ENCODE data around the gene MRPS6.

MRPS6 gene

DNA sequence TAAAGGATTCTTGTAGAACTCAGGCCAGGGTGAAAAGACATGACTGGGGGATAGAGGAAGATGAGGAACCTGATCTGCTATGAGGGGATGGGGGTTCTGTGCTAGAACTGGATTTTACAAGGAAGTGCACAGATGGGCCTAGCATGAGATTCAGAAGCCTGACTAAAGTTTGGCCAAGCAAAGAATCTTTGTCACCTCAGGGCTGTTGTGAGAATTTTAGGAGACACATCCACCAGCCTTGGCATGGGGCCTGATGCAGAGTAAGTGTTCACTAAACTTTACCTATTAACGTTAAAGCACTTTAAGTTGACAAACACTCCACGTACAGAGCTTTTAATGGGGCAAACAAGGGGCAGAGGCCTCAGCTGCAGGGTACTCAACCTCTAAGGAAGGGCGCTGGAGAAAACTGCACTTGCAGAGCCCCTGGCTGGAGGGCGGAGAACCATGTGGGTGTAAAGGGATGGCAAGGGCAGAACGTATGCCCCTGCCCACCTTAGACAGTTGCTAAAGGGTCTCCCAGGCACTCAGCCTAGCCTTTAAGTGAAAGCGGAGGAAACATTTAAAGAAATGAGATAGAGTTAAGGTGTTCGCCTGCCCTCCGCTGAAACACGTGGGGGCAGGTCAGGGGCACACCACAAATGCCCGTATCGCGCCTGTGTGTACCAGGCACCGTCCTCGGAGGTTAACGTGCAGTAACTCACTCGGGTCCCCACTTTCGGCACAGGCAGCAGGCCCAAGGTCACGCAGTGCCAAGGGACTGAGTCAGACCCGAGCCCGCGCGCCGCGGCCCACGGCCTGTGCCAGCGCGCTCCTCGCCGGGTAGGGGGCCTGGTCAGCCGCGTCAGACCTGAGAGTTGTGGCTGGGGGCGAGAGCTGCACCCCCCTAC lies 990 bp upstream of the MRPS6 start:
- no peak for DNase-seq

DNA sequence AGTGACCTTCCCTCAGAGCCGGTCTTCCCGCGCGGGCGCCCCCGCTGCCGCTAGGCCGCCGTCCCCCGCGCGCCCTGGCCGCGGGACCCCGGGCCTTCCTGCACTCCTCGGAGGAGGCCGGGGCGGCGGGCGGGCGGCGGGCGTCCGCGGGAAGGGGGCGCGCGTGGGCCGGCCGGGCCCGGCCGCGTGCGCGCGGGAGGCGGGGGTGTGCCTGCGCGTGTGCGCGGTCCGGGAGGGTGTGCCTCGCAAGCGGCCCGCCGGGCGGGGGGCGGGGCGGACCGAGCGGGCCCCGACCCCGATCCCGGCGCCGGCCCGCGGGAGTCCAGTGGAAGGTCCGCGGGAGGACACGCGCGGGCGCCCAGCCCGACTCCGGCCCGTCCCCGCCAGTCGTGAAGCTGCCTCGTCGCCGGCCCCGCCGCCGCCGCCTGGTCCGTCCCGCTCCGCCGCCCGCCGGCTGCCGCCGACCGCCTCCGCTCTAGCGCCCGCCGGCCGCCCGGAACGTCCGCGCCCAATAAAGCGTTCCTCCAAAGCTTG lies 438 bp downstream of the MRPS6 start:
- peak; percentile 58 for DNase-seq

DNA sequence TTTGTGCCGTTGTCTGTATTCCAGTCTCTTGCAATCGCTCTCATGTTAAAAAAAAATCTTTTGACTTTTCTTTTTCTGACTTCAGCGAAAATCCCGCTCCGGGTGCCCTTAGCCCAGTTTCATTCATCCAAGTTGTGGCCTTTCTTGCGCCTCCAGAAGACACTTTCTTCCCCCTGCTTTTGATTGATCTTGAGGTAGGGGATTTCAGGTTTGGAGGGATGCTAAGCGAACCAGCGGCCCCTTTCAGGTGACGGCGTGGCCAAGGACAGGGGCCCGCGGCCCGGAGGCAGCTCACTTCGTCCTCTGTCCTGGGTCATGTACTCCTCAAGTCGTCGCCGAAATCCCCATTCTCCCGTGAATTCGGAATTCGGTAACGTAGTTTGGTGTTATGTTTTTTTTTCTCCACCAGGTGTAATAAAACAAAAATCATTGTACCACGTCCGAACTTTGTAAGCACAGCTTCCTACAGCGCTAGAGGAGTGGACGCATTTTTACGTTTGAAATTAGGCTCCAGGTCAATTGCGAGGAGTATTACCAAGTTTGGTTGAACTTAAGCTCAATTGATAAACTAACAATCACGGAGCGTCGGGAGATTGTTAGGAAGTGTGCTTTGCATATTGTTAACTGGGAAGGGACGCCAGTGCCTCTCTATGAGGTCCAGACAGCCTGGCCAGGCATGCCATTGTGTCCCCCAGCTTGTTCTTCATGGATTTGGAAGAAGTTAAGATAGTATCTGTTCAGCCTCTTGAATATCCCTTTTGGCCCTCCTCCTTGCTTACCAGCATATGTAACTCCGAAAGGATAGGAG lies 1.1 kb downstream of the MRPS6 start:
- DNase-seq: peak; percentile 29

DNA sequence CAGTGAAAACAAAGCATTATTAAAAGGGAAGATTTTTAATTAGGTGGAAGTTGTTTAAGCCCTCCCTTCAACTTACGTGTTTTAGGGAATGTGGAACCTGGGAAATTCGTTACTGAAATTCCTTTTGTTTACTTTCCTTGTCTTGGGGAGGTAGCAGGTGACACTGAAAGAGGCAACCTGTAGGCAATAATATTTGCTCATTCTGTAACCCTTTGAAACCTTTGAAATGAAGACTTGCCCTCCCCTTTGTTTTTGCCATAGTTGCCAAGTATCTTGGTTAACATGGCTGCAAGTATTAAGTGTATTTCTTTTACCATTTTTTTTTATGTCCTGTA lies 1.7 kb downstream of the MRPS6 start:
- DNase-seq: no peak

DNA sequence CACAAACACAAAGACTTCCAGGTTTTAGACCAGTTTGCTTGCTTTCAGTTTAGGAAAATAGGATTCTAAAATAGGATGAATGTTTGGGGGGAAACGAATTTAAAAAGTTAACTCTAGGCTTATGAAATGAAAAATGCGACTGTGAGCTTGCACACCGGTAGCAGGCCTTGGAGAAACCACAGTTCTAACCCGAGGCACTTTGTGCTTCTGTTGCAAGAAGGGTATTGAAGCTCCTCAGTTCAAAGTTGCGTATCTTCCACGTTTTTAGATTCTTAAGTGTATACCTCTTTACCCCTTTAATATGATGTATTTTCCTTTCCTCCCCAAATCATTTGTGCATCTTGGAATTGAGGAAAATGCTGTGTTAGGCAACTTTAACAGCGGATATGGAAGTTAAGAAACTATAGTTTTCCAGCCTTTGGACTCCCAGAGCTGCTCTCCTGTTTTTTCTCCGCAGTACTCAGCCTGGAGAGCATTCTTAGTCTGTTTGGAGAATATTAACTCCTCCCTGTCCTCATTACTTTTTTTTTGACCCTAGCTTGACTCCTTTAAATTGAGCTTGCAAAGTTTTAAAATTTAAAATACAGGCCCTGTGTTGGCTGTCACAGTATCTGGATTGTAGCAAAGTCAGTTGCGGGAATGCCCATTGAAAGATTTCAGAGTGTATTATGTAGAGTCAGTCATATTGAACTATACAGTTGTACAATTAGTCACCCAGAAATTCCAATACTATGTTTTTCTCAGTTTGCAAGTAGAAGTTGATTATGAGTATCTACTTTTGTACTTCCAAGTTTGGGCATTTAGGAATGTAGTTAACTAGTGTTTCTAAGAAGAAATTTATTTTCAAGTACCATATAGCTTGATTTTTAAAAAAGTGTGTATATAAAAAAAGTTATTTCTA lies 2.6 kb downstream of the MRPS6 start:
- no peak for DNase-seq

DNA sequence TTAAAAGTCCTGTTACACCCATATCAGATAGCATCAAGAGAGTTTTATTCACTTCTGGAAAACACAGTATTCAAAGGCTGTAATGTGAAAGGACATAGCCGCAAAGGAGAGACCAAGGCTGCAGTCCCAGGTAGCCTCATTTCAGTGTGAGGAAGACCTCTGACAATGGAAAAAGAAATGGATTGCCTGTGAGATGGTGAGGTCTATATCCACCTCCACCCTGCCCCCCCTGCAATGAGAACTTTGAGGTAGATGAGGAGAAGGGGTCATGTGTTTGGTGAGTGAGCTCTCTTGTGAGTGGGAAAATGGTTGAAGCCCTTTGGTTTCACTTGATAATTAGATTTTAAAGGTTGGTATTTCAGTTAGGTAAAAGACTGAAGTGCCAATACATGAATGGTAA lies 3.5 kb downstream of the MRPS6 start:
- no peak for DNase-seq

DNA sequence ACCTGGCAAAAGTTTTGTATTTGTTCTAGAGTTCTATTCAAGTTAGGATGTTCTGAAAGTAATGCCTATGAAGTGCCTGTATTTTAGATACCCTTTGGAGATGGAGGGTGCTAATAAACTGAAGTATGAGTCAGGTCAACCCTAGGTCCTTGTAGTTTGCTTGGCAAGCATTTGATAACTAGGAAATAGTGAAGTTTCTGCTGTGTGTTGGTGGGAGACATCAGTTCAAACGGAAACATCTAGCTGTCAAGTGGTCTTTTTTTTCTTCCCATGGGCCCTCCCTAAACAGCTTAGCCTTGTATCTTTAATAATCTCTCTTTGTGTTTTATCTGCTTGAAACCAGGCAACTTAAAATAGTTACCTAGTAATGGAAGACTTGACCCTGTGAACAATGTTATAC lies 4.5 kb downstream of the MRPS6 start:
- no peak for DNase-seq

DNA sequence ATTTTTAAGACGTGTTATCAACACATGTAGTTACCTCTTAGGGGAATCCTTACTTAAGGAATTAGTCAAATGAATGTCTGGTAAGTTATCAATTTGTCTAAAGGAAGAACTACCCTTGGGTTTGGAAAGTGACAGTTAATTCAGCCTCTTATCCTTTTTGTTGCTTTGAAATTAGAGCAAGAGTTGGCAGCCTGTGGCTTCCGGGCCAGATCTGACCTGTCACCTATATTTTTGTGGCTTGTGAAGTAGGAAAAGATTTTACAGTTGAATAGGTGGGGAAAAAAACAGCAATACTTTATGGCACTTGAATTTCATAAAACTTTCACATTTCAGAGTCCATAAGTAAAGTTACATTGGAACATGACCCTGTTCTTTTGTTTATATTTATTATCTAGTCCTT lies 5.5 kb downstream of the MRPS6 start:
- no peak for DNase-seq

DNA sequence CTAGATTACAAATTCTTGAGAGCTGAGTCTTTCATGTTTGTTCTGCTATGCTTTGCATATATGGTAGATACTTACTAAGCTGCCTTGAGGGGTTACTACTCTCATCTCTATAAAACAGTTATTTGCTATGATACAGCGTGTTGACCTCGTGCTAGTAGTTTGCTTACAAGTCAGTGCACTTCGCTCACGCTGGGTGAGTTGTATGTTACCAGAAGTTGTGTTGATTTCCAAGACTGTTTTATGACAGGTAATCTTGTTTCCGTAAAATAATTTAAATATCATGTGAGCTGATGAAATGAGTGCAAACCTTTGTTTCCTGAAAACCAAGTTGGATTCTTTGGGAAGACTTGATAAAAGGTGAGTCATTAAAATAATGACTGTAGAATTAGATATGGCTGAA lies 7.3 kb downstream of the MRPS6 start:
- DNase-seq: no peak

DNA sequence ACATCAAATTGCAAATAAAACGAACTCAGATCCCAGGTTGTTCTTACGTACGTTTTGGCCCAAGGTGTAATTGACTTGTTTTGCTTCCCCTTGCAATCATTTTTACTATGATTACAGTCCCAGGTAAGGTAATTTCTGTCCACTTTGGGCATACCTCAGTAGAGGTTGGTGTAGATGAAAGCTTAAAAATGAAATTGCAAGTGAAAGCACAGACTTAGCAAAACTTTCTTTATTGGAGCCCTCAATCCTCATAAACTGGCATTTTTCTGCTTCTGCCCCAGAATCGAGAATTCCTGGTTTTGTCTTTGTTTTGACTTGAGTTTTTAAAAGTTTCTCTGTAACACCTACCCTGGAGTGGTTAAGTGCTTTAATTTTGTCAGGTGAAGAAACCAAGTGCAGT lies 9.4 kb downstream of the MRPS6 start:
- DNase-seq: no peak

DNA sequence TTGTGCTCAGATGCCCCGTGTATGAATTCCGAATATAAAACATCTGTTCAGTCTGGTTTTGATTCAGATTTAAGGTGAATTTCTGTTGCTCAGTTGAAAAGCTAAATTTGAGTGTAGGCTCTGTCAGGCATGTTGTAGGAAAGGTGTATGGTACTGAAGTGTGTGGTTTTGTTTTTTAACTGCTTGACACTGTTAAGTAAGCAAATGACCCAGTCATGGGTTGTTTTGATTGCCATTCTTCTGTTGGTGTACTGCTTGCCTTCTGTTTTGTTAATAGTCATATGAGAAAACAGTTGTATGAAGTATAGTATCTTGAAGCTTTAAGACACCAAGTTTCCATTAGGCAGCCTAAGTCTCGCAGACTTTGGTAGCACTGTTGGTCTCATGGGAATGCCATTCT lies 10.0 kb downstream of the MRPS6 start:
- DNase-seq: no peak

DNA sequence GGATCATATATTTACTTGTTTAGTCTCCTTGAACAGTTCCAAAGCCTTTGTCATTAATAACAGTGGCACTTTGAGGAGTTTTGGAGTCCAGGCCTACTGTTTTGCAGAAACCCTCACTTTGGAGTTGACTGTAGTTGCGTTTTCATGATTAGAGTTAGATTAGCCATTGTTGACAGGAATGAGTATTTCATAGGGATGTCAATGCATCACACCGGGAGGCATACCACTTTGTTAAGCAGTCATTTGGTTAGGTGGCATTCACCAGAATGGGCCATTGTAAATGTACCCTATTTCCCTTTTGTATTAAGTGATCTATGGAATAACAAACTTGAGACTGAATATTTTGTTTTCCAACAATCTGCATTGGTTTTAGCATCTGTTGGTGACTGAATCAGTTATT lies 11.8 kb downstream of the MRPS6 start:
- DNase-seq: no peak

DNA sequence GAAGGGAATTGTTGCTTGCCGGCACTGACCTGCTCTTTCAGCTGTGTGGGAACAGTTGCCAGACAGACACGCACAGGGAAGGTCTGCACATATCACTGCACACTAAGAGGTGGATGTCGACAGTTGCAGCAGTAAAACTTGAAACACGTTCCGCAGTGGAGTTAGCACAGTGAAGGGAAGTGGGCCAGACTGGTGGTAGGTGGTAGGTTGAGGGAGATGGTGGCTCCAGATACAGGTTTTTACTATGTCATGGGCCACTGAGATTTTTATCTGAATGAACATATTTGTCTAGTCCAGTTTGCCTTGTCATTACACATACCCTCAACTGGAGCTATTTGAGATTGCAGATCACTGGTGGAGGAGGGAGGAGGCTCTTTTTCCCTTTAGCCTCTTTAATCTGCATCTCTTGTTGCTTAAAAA lies 13.5 kb downstream of the MRPS6 start:
- no peak for DNase-seq

DNA sequence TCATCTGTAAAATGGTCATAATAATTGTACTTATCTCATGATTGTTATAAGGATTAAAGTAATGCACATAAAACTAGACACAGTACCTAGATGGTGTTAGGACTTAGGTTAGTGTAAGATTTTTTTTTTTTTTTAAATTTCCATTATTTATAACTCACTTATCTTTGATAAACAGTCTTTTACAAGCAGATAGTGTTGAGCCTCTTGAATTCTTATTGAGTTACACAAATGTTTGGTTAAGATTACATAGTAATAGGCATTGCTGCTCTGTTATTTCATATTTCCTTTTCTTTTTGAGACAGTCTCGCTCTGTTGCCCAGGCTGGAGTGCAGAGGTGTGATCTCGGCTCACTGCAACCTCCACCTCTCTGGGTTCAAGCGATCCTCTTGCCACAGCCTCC lies 15.4 kb downstream of the MRPS6 start:
- no peak for DNase-seq

DNA sequence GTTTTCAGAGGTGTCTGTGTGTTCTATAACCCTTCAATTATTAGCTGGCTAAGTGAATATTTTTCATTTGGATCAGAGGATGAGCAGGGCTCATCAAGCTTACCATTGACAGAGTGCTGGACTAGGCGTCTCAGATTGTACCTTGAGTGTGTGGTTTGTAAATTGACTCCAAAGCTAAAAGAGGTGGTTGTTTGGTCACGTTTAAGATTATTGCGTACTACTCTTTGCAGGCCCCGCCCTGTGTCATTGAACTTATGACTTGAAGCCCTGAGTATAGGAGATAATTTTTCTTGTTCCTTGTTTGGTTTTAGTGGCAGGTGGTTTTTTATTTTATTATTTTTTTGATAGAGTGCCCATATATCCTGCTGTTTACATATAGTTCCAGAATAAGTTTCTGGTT lies 17.7 kb downstream of the MRPS6 start:
- DNase-seq: no peak

DNA sequence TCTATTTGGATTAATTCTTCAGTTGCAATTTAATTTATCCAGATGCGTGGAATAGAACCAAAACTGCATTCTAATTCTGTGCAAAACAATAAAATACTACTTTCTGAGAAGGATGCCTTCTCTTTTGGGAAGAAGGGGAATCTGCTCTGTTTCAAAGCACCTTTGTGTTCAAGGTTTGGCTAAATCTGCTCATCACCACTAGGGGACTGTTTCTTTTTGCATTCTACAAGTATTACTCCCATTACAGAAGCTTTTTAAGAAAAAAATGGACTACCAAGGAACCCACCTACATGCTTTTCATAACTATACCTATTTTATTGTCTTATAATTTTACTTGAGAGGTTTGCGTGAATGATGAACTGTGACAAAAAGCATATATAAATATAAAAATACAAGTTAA lies 18.2 kb downstream of the MRPS6 start:
- no peak for DNase-seq

DNA sequence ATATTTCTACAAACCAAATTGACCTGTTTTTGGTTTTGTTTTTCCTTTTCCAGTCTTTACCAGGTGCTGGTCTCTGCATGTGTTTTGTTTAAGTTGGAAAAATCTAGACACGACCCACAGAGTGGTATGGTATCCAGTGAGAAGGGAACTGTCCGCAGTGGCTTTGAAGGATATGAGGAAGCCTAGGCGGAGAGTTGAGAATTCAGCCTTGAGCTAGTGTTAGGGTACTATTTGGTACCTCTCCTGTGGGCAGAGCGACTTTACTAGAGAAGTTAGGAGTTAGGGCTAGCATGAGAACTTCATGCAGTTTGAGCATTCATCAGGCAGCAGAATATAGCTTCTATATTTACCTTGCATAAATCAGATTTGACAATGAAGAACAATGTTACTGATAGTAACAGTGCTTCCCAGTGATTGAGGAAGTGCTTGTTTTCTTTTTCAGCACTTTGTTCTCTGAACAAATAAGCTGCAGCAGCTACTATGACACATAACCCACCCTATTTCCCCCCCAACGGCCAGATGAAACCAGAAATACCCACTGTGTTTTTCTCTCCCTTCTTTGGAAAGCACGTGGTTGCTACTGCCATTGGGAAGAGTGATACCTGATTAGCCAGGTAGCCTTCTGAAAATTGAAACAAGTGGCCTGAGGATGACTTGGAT lies 19.0 kb downstream of the MRPS6 start:
- DNase-seq: no peak

DNA sequence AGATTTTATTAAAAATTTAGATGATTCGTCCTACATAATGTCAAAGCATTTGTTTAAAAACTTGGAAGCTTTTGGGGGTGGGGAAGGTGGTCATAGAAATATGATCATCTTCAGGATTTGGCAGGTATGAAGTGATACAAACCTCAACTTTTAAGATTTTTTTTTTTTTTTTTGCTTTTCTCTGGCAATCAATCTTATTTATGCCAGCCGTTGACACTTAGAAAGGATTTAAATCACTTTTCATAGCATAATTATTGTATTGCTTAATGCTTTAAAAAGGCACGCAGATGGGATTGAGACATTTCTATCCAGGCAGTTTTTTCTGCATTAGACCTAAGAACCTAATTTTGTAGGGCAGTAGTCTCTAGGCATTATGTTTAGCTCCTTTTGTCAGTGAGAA lies 19.7 kb downstream of the MRPS6 start:
- no peak for DNase-seq

DNA sequence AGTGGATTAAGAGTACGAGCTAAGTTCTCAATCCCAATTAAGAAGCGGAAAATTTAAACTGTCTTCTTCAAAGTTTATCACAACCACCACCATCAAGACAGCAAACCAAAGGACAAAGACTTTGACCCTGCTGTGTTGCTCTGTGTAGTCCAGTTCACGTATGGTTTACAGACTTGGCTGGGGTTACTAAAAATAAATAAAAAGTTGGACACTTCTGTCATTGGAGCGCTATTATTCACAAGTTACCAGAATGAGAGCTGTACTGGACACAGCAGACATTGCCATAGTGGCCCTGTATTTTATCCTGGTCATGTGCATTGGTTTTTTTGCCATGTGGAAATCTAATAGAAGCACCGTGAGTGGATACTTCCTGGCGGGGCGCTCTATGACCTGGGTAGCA lies 21.6 kb downstream of the MRPS6 start:
- no peak for DNase-seq

DNA sequence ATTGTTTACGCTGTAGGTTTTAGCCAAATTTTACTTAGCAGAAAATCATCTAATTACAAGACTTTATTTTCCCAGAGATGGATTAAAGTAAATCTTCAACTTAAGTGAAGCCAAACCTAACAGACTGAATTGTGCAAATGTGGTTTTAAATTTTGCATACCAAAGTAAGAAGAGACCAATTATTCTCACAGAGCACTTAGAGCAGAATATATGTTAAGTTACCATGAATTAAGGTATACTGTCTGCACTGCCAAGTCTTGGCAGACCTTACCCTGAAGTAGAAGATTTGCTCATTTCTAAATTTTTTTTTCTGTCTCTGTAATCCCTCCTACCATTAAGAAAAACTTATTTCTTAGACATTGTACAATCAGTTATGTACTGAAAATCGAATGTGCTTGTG lies 24.1 kb downstream of the MRPS6 start:
- no peak for DNase-seq

DNA sequence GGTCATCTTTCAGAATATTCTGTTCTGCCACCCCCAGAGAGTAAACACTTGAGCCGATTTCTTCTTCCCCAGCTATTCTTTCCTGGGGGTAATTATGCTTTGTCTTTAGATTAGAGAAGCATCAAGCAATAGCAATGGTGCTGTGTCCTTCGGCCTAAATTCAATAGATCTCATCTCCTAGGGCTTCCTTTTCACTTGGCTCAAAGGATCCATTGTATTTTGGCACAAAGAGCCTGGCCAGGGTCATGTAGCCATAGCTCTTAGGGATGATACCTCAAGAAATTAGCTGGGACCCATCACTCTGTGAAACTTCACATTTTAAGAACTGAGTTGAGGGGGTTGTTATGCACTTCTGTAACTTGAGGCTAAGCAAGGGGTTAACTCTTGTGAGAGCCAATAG lies 27.0 kb downstream of the MRPS6 start:
- no peak for DNase-seq

DNA sequence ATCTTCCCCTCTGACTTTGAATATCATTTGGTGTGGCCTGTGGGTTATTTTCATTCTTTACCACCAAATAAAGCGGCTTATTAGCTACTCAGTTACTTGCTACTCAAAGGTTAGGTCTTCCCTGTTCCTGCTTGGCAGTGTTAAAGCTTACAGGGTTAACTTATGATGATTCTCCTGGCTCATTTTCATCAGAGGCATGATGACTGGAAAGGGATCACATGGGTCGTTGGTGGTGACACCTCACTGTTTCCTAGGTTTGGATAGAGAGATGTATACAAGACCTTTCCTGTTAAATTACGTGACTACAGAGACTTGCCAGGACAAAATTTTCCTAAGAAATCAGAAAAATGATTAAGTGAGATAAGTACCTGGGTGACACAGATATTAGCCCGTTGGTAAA lies 27.4 kb downstream of the MRPS6 start:
- DNase-seq: no peak
